ENCODE results near the gene RORC. TPM values are rescaled to one million over a fixed set of nuclear protein-coding genes. Genes with fewer than 3 reads are reported as not detected.

The RORC gene
- total RNA-seq, 1 donor from 2014 or later, result 0.17 TPM

- no peak for TF ChIP-seq CTCF (IDR thresholded peaks at IDR 0.05; ENCODE audit: insufficient read depth, low read length, poor library complexity, severe bottlenecking)
- Histone ChIP-seq H3K27me3 (ENCODE audit: control insufficient read depth, insufficient read depth, low read length) (peaks cover 44% of the 10 kb centered on the region), H3K36me3 (ENCODE audit: control insufficient read depth, insufficient read depth, low read length) (no peaks in the 10 kb centered on the region), H3K4me3 (ENCODE audit: low read depth, low read length) (no peak within 1 kb of the TSS)
- no peak for DNase-seq (ENCODE audit: low read depth)
Measured at GRCh38 chr1:151805066-151805820, 26.4 kb downstream of the RORC start, which contains the start of gene LINGO4. Gene LINGO4 (minus strand): TSS chr1:151805419. CDS start chr1:151802704, 2,715 bp downstream.

- Histone ChIP-seq H3K27me3 (ENCODE audit: control insufficient read depth, insufficient read depth, low read length) (peaks cover 55% of the 10 kb centered on the region), H3K36me3 (ENCODE audit: control insufficient read depth, insufficient read depth, low read length) (no peaks in the 10 kb centered on the region)
Measured at GRCh38 chr1:151803915-151804314, 27.7 kb downstream of the RORC start.

GRCh38 chr1:151803164-151803563, 28.4 kb downstream of the RORC start:
- no peak for TF ChIP-seq CTCF (IDR thresholded peaks at IDR 0.05; ENCODE audit: insufficient read depth, low read length, poor library complexity, severe bottlenecking)
- no peaks in the 10 kb centered on the region for H3K36me3 ChIP-seq (ENCODE audit: control insufficient read depth, insufficient read depth, low read length)
- no peak overlapping the region for H3K4me3 ChIP-seq (ENCODE audit: low read depth, low read length)
- H3K27me3 ChIP-seq (ENCODE audit: control insufficient read depth, insufficient read depth, low read length), result peaks cover 54% of the 10 kb centered on the region
- no peak for DNase-seq (ENCODE audit: low read depth)

More at GRCh38 chr1:151803915-151804314, 27.7 kb downstream of the RORC start:
- no peak for TF ChIP-seq CTCF (IDR thresholded peaks at IDR 0.05; ENCODE audit: insufficient read depth, low read length, poor library complexity, severe bottlenecking)
- no peak for DNase-seq (ENCODE audit: low read depth)
- H3K4me3 ChIP-seq (ENCODE audit: low read depth, low read length), result no peak overlapping the region

- Histone ChIP-seq H3K4me3 (ENCODE audit: low read depth, low read length) (no peak overlapping the region), H3K27me3 (ENCODE audit: control insufficient read depth, insufficient read depth, low read length) (peaks cover 47% of the 10 kb centered on the region), H3K36me3 (ENCODE audit: control insufficient read depth, insufficient read depth, low read length) (no peaks in the 10 kb centered on the region)
- DNase-seq (ENCODE audit: low read depth), result no peak
- TF ChIP-seq CTCF (IDR thresholded peaks at IDR 0.05; ENCODE audit: insufficient read depth, low read length, poor library complexity, severe bottlenecking), result no peak
Measured at GRCh38 chr1:151802372-151802771, 29.2 kb downstream of the RORC start.

GRCh38 chr1:151801846-151802245, 29.8 kb downstream of the RORC start:
- no peak for DNase-seq (ENCODE audit: low read depth)
- no peak overlapping the region for H3K4me3 ChIP-seq (ENCODE audit: low read depth, low read length)
- H3K27me3 ChIP-seq (ENCODE audit: control insufficient read depth, insufficient read depth, low read length), result peaks cover 46% of the 10 kb centered on the region
- no peaks in the 10 kb centered on the region for H3K36me3 ChIP-seq (ENCODE audit: control insufficient read depth, insufficient read depth, low read length)
- TF ChIP-seq CTCF (IDR thresholded peaks at IDR 0.05; ENCODE audit: insufficient read depth, low read length, poor library complexity, severe bottlenecking), result no peak
